OCI-LY7 (cell line): Measurements from ENCODE around the gene USO1. TPM values are rescaled to one million over a fixed set of nuclear protein-coding genes. Genes with fewer than 3 reads are reported as not detected.

ENCODE experiments used
- BruUV-seq: library from RNA; stranded (reverse); fragments of 400-500 nt; replicated peaks from 2 replicates; lab custom pipeline; 2021; lab: Mats Ljungman, UMichigan
- CTCF ChIA-PET: fragments of 300-600 bp; sonication (Branson Sonifier 250); formaldehyde crosslinking; loops from one replicate; lab custom pipeline; 2022; ENCODE audit warnings: antibody characterized with exemption; ENCODE audit not compliant: unreplicated experiment; lab: Charles Lee
- POLR2A ChIA-PET: fragments of 300-600 bp; sonication (Branson Sonifier 250); formaldehyde crosslinking; loops from one replicate; lab custom pipeline; 2022; ENCODE audit warnings: antibody characterized with exemption; lab: Charles Lee
- DNase-seq: peaks from one replicate; pipeline ENCODE4 v3.0.0-alpha.2; 2015; ENCODE audit warnings: low spot score
- H2AFZ ChIP-seq: fragments of 200-600 bp; sonication (generic), shearing (Covaris generic); 2 replicates; pipeline ENCODE4 v1.6.1; 2014; ENCODE audit warnings: mild to moderate bottlenecking, antibody characterized with exemption, low read length, moderate library complexity
- H3K27ac ChIP-seq: fragments of 200-600 bp; sonication (generic); 2 replicates; pipeline ENCODE4 v1.5.1; 2014; ENCODE audit warnings: mixed run types, low read depth, mild to moderate bottlenecking, moderate library complexity, low read length, inconsistent platforms; ENCODE audit not compliant: poor library complexity, severe bottlenecking
- H3K36me3 ChIP-seq: fragments of 200-600 bp; sonication (generic); 2 replicates; pipeline ENCODE4 v1.6.1; 2014; ENCODE audit warnings: mild to moderate bottlenecking, antibody characterized with exemption, low read length, moderate library complexity, mixed read lengths; ENCODE audit not compliant: insufficient read depth
- H3K4me1 ChIP-seq: fragments of 200-600 bp; sonication (generic); 2 replicates; pipeline ENCODE4 v1.5.1; 2014; ENCODE audit warnings: mild to moderate bottlenecking, low read length; ENCODE audit not compliant: insufficient read depth, poor library complexity, severe bottlenecking
- H3K4me2 ChIP-seq: fragments of 200-600 bp; sonication (generic); 2 replicates; pipeline ENCODE4 v1.6.1; 2014; ENCODE audit warnings: mild to moderate bottlenecking, low read length
- H3K4me3 ChIP-seq: fragments of 200-600 bp; sonication (generic); 2 replicates; pipeline ENCODE4 v1.5.1; 2014; ENCODE audit warnings: mild to moderate bottlenecking, low read depth, low read length; ENCODE audit not compliant: poor library complexity, severe bottlenecking
- H3K79me2 ChIP-seq: fragments of 200-600 bp; sonication (generic); 2 replicates; pipeline ENCODE4 v1.6.1; 2016; ENCODE audit warnings: low read depth, mild to moderate bottlenecking, low read length, moderate library complexity, mixed read lengths; ENCODE audit not compliant: insufficient read depth
- H3K9me2 ChIP-seq: fragments of 200-600 bp; sonication (generic); 2 replicates; pipeline ENCODE4 v1.6.1; 2016; ENCODE audit warnings: mild to moderate bottlenecking, low read length, mixed read lengths; ENCODE audit not compliant: insufficient read depth
- H3K9me3 ChIP-seq: fragments of 200-600 bp; sonication (generic); 2 replicates; pipeline ENCODE4 v1.6.1; 2014; ENCODE audit warnings: mild to moderate bottlenecking, mixed run types, low read length, mixed read lengths
- H4K20me1 ChIP-seq: fragments of 200-600 bp; sonication (generic); 2 replicates; pipeline ENCODE4 v1.6.1; 2014; ENCODE audit warnings: mild to moderate bottlenecking, antibody characterized with exemption, low read length, moderate library complexity, mixed read lengths; ENCODE audit not compliant: insufficient read depth
- CTCF ChIP-seq: fragments of 200-600 bp; sonication (generic); conservative IDR thresholded peaks from 2 replicates; pipeline ENCODE4 v1.5.1; 2014; ENCODE audit warnings: mild to moderate bottlenecking, antibody characterized with exemption, low read length, moderate library complexity, mixed read lengths
- EZH2phosphoT487 ChIP-seq: fragments of 200-600 bp; sonication (generic); IDR thresholded peaks from 2 replicates; pipeline ENCODE4 v1.6.1; 2018; ENCODE audit warnings: low read depth, borderline replicate concordance, mild to moderate bottlenecking, mixed run types, antibody characterized with exemption, low read length, moderate library complexity, mixed read lengths
- intact Hi-C: fragments of 100-400 bp; cut with micrococcal nuclease; formaldehyde crosslinking; loops from one replicate; pipeline ENCODE4 v1.10.0; 2022; ENCODE audit not compliant: unreplicated experiment
- total RNA-seq, 2 experiments: library from RNA; depleted of rRNA in 1 of 2; stranded (reverse); fragments of >200 nt in 1 of 2; shearing (Covaris generic) in 1 of 2; gene quantifications; 2 replicates each; pipeline ENCODE4 v1.2.3, GENCODE V29; 2014 to 2022

USO1 gene
- total RNA-seq, 2 experiments from 2014 or later = 38.0 to 54.6 TPM

- Histone ChIP-seq H3K4me1 (no peaks in the 10 kb centered on the region), H2AFZ (no peak overlapping the region), H4K20me1 (no peaks in the 10 kb centered on the region), H3K9me3 (no peaks in the 10 kb centered on the region), H3K4me3 (no peak overlapping the region), H3K36me3 (no peaks in the 10 kb centered on the region), H3K27ac (no peak overlapping the region), H3K9me2 (no peaks in the 10 kb centered on the region), H3K4me2 (no peak overlapping the region), H3K79me2 (no peaks in the 10 kb centered on the region)
- ChIA-PET POLR2A (no interaction called here), CTCF (no interaction called here)
- intact Hi-C loops = no loop called here
- TF ChIP-seq CTCF (no peak), EZH2phosphoT487 (no peak)
- no TSS peak for BruUV-seq
- no peak for DNase-seq
Measured at GRCh38 chr4:75823812-75824211, 99.4 kb downstream of the USO1 start.

- ChIA-PET CTCF (no interaction called here), POLR2A (interaction anchor here (0.6 to 0.8 kb wide), 2 partner anchors 65 to 208 kb away, joined by 3 to 4 read pairs; no protein-coding TSS in a partner anchor)
- no peak for TF ChIP-seq CTCF
- no peak for TF ChIP-seq EZH2phosphoT487
- H3K79me2 ChIP-seq = no peaks in the 10 kb centered on the region
- H2AFZ ChIP-seq = no peak overlapping the region
- H4K20me1 ChIP-seq = no peaks in the 10 kb centered on the region
- H3K27ac ChIP-seq = no peak overlapping the region
- no peak for DNase-seq
- no peak overlapping the region for H3K4me3 ChIP-seq
- BruUV-seq = no TSS peak
- intact Hi-C loops = no loop called here
- H3K4me2 ChIP-seq = no peak overlapping the region
- no peaks in the 10 kb centered on the region for H3K9me2 ChIP-seq
- no peaks in the 10 kb centered on the region for H3K9me3 ChIP-seq
- no peaks in the 10 kb centered on the region for H3K4me1 ChIP-seq
- H3K36me3 ChIP-seq = no peaks in the 10 kb centered on the region
Measured at GRCh38 chr4:75830906-75831305, 106.5 kb downstream of the USO1 start.

- BruUV-seq = no TSS peak
- no peak overlapping the region for H3K4me2 ChIP-seq
- H3K27ac ChIP-seq = no peak overlapping the region
- POLR2A ChIA-PET = interaction anchor here (0.5 kb wide), 1 partner anchor 1311 kb away, joined by 4 read pairs; no protein-coding TSS in a partner anchor
- peak overlapping the region; percentile 67; the same call in 1 of the 2 replicates for H2AFZ ChIP-seq
- intact Hi-C loops = no loop called here
- CTCF ChIA-PET = no interaction called here
- H4K20me1 ChIP-seq = no peaks in the 10 kb centered on the region
- H3K4me1 ChIP-seq = no peaks in the 10 kb centered on the region
- no peaks in the 10 kb centered on the region for H3K9me3 ChIP-seq
- no peak for DNase-seq
- H3K36me3 ChIP-seq = no peaks in the 10 kb centered on the region
- H3K4me3 ChIP-seq = no peak overlapping the region
- H3K79me2 ChIP-seq = no peaks in the 10 kb centered on the region
- no peak for TF ChIP-seq CTCF
- TF ChIP-seq EZH2phosphoT487 = no peak
- H3K9me2 ChIP-seq = no peaks in the 10 kb centered on the region
Measured at GRCh38 chr4:75831856-75832405, 107.6 kb downstream of the USO1 start.
